Measurements from ENCODE around the gene TNFRSF25. TPM values are rescaled to one million over a fixed set of nuclear protein-coding genes. Genes with fewer than 3 reads are reported as not detected.
A peak's percentile ranks its signal among the peaks of the same experiment; 100 is the strongest.
"Not testable (repeated sequence)": the region's sequence is repeated elsewhere in the genome, so short reads cannot be mapped to it uniquely, and the experiment has no call there.

TNFRSF25 gene
- total RNA-seq, 2 experiments from 2014 or later: 47.7 to 55.8 TPM

- DNase-seq (no peak), ATAC-seq (no peak)
- ChIA-PET CTCF (interaction anchor here (0.7 to 1.4 kb wide), 3 partner anchors 9 to 42 kb away, joined by 3 read pairs; partner anchors contain the start of gene HES2), POLR2A (no interaction called here)
- peaks cover 46% of the 10 kb centered on the region for H3K27me3 Mint-ChIP-seq (ENCODE audit: low read depth)
- H3K4me1 Mint-ChIP-seq (ENCODE audit: low read depth): peaks cover 16% of the 10 kb centered on the region
- no peaks in the 10 kb centered on the region for H3K9me3 Mint-ChIP-seq (ENCODE audit: insufficient read depth)
- no peak overlapping the region for H3K27ac Mint-ChIP-seq
- H3K4me3 Mint-ChIP-seq: no peak overlapping the region
- no peaks in the 10 kb centered on the region for H3K36me3 Mint-ChIP-seq (ENCODE audit: low read depth)
Observed at GRCh38 chr1:6447016-6447817, 18.8 kb downstream of the TNFRSF25 start.

DNA sequence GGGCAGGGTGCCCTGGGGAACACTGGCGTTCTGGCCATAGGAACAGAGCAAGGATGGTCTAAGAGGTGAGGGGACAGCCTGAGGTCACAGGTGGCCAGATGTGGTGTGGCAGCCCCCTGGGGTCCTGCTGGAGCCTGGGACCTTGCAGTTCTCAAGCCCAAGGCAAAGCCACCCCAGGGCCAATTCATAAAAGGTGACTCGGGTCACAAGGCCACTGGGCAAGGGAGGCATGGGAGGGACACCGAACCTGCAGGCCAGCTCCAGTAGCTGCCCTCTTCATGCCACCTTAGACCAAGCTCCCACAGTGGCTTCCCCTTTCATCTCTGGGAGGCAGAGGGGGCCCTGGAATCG, 19.3 kb downstream of the TNFRSF25 start:
- H3K9me3 Mint-ChIP-seq (ENCODE audit: insufficient read depth): no peaks in the 10 kb centered on the region
- H3K36me3 Mint-ChIP-seq (ENCODE audit: low read depth): no peaks in the 10 kb centered on the region
- no peak for DNase-seq
- H3K27me3 Mint-ChIP-seq (ENCODE audit: low read depth): peaks cover 47% of the 10 kb centered on the region
- peaks cover 16% of the 10 kb centered on the region for H3K4me1 Mint-ChIP-seq (ENCODE audit: low read depth)
- H3K27ac Mint-ChIP-seq: no peak overlapping the region
- no peak overlapping the region for H3K4me3 Mint-ChIP-seq
- ChIA-PET CTCF (interaction anchor here (0.7 to 1.4 kb wide), 4 partner anchors 8 to 200 kb away, joined by 3 read pairs; no protein-coding TSS in a partner anchor), POLR2A (no interaction called here)
- no peak for ATAC-seq

DNA sequence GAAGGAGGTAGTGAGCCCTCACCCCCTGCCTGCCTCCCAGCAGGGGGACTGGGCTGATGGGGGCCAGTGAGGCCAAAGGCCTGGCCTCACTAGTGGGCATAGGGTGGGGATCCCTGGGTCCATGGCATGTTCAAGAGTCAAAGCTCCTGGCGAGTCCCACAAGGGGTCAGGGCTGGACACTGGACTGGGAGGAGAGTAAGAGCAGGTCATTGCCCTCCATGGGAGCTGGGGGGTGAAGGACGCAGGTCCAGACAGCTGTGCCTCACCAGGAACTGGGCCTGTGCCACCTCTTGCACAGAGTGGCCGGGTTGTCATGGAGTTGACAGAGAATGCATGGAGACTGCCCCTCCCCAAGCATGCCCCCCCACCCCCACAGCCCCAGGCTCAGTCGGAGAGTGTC, 20.0 kb downstream of the TNFRSF25 start:
- CTCF ChIA-PET: interaction anchor here (1.0 to 1.8 kb wide), 3 partner anchors 32 to 201 kb away, joined by 3 to 4 read pairs (median 3); no protein-coding TSS in a partner anchor
- H3K4me3 Mint-ChIP-seq; DNase-seq; ATAC-seq; H3K27ac Mint-ChIP-seq; H3K36me3 Mint-ChIP-seq (ENCODE audit: low read depth); H3K9me3 Mint-ChIP-seq (ENCODE audit: insufficient read depth); POLR2A ChIA-PET: not testable (repeated sequence)
- Mint-ChIP-seq H3K27me3 (ENCODE audit: low read depth) (peaks cover 48% of the 10 kb centered on the region), H3K4me1 (ENCODE audit: low read depth) (peaks cover 18% of the 10 kb centered on the region)

DNA sequence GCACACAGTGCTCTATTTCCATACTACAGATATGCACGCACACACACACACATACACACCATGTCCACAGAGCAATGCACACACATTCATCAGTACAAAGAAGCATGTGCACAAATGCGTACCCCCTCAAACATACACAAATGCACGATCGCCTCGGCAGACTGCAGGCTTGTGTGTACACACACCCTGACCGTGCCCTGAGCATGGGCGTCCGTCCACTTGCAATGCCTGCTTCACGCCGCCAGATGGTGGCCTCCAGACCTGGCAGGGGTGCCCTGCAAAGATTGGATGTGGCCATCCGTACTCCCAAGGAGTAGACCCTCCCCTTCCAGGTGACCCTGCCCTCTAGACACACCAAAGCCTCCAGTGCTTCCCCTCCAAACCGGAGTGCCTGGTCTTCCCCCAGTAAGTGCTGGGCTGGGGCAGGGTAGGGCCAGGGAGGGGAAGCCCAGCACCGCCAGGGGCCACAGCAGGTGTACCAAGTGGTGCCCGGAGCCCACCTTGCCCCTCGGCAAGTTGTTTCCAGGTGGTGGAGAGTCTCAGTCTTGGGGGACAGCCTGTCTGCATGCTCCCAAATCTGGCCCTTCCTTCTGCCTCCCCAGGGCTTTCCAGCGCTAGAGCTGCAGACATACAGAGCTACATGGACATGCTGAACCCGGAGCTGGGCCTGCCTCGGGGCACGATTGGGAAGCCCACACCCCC, 20.8 kb downstream of the TNFRSF25 start:
- Mint-ChIP-seq H3K27ac (no peak overlapping the region), H3K36me3 (ENCODE audit: low read depth) (no peaks in the 10 kb centered on the region), H3K4me3 (no peak overlapping the region), H3K9me3 (ENCODE audit: insufficient read depth) (no peaks in the 10 kb centered on the region), H3K4me1 (ENCODE audit: low read depth) (peaks cover 19% of the 10 kb centered on the region), H3K27me3 (ENCODE audit: low read depth) (peaks cover 43% of the 10 kb centered on the region)
- ATAC-seq (peak; percentile 19), DNase-seq (peak; percentile 50)
- CTCF ChIA-PET: interaction anchor here (1.4 to 1.8 kb wide), 2 partner anchors 31 to 45 kb away, joined by 3 to 4 read pairs; no protein-coding TSS in a partner anchor
- POLR2A ChIA-PET: no interaction called here

GRCh38 chr1:6444377-6444776, 21.6 kb downstream of the TNFRSF25 start:
- no peaks in the 10 kb centered on the region for H3K9me3 Mint-ChIP-seq (ENCODE audit: insufficient read depth)
- no peak overlapping the region for H3K4me3 Mint-ChIP-seq
- ChIA-PET POLR2A (no interaction called here), CTCF (interaction anchor here (1.8 kb wide), 1 partner anchor 46 kb away, joined by 4 read pairs; no protein-coding TSS in a partner anchor)
- DNase-seq: no peak
- no peaks in the 10 kb centered on the region for H3K36me3 Mint-ChIP-seq (ENCODE audit: low read depth)
- no peak overlapping the region for H3K27ac Mint-ChIP-seq
- H3K27me3 Mint-ChIP-seq (ENCODE audit: low read depth): peaks cover 39% of the 10 kb centered on the region
- peaks cover 15% of the 10 kb centered on the region for H3K4me1 Mint-ChIP-seq (ENCODE audit: low read depth)
- ATAC-seq: no peak

DNA sequence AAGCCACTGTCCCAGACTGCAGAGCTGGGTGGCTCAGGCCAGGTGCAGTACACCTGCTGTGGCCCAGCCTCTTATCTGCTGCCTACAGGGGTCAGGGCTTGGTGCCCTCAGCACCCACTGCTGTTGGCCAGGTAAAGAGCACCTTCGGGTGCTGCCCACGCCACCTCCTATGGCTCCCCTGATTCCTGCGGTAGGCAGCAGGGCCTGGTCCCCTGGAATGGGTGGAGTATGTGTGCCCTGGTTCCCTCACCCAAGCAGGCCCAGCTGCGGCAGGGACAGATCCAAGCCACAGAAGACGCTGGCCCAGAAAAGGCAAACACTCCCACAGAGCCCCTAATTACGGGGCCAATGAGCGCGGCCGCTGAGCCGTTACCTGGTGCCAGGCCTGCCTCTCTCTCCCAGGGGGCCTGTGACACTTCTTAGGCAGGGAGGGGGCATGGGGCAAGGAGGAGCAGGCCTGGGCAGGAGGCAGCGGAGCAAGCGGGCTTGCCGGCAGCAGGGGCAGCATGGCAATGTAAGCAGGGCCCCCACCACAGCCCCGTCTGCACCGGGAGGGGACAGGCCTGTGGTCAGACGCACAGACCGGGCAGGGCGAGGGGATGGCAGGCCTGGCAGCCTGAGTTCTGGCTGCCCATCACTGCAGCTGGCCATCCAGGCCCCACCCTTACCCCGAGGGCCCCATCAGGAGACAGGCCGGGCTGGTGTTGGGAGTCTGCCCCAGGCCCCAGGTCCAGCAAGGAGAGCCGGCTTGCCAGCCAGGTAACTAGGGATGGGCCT, 22.4 kb downstream of the TNFRSF25 start:
- no peaks in the 10 kb centered on the region for H3K36me3 Mint-ChIP-seq (ENCODE audit: low read depth)
- ATAC-seq (no peak), DNase-seq (no peak)
- H3K4me3 Mint-ChIP-seq: no peak overlapping the region
- CTCF ChIA-PET: interaction anchor here (0.8 to 7.1 kb wide), 3 partner anchors 11 to 22 kb away, joined by 3 to 103 read pairs (median 4); partner anchors contain the start of gene HES2
- H3K27me3 Mint-ChIP-seq (ENCODE audit: low read depth): peaks cover 38% of the 10 kb centered on the region
- H3K4me1 Mint-ChIP-seq (ENCODE audit: low read depth): peaks cover 11% of the 10 kb centered on the region
- H3K9me3 Mint-ChIP-seq (ENCODE audit: insufficient read depth): no peaks in the 10 kb centered on the region
- POLR2A ChIA-PET: no interaction called here
- no peak overlapping the region for H3K27ac Mint-ChIP-seq

GRCh38 chr1:6441586-6441985, 24.4 kb downstream of the TNFRSF25 start:
- no peak for DNase-seq
- Mint-ChIP-seq H3K4me3 (no peak overlapping the region), H3K9me3 (ENCODE audit: insufficient read depth) (no peaks in the 10 kb centered on the region), H3K27ac (no peak overlapping the region), H3K36me3 (ENCODE audit: low read depth) (no peaks in the 10 kb centered on the region), H3K4me1 (ENCODE audit: low read depth) (peaks cover 5% of the 10 kb centered on the region), H3K27me3 (ENCODE audit: low read depth) (peaks cover 33% of the 10 kb centered on the region)
- ATAC-seq: no peak
- POLR2A ChIA-PET: no interaction called here
- CTCF ChIA-PET: interaction anchor here (0.7 to 7.1 kb wide), 7 partner anchors 8 to 256 kb away, joined by 3 to 103 read pairs (median 4); partner anchors contain the start of gene HES2

DNA sequence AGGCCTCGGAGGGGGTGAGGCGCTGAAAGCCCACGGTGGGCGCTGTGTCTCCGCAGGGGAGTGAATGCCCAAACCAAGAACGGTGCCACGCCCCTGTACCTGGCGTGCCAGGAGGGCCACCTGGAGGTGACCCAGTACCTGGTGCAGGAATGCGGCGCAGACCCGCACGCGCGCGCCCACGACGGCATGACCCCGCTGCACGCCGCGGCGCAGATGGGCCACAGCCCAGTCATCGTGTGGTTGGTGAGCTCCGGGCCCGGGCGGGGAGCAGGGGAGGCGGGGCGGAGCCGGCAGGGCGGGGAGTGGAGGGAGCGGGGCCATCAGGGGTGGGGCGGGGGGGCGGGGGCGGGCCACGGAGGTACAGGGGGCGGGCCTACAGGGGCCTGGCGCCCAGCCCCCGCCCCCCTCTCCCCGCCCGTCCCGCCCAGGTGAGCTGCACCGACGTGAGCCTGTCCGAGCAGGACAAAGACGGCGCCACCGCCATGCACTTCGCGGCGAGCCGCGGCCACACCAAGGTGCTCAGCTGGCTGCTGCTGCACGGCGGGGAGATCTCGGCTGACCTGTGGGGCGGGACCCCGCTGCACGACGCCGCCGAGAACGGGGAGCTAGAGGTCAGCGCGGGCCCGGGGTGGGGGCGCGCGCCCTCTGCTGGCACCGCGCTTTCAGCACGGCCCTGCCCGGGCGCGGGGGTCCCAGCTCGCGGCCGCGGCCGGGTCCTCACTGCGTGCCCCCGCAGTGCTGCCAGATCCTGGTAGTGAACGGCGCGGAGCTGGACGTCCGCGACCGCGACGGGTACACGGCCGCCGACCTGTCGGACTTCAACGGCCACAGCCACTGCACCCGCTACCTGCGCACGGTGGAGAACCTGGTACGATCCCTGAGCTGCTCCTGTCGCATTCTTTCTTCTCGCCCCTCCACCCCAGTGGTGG, 25.5 kb downstream of the TNFRSF25 start:
- ChIA-PET POLR2A (interaction anchor here (1.2 kb wide), 1 partner anchor 20 kb away, joined by 4 read pairs; no protein-coding TSS in a partner anchor), CTCF (interaction anchor here (1.0 to 7.1 kb wide), 10 partner anchors 9 to 202 kb away, joined by 3 to 103 read pairs (median 6); partner anchors contain the start of gene HES2)
- no peak overlapping the region for H3K4me3 Mint-ChIP-seq

GRCh38 chr1:6438047-6438525, 27.9 kb downstream of the TNFRSF25 start:
- Mint-ChIP-seq H3K9me3 (ENCODE audit: insufficient read depth) (no peaks in the 10 kb centered on the region), H3K4me1 (ENCODE audit: low read depth) (peaks cover 2% of the 10 kb centered on the region), H3K36me3 (ENCODE audit: low read depth) (no peaks in the 10 kb centered on the region), H3K27ac (no peak overlapping the region), H3K4me3 (no peak overlapping the region), H3K27me3 (ENCODE audit: low read depth) (peaks cover 24% of the 10 kb centered on the region)
- POLR2A ChIA-PET: interaction anchor here (1.4 to 1.5 kb wide), 2 partner anchors 22 to 52 kb away, joined by 3 read pairs; no protein-coding TSS in a partner anchor
- CTCF ChIA-PET: interaction anchor here (0.7 to 7.1 kb wide), 29 partner anchors 8 to 535 kb away, joined by 3 to 103 read pairs (median 6); partner anchors contain the start of genes HES2, ICMT, NOL9 and TAS1R1
- ATAC-seq: peak; percentile 67
- peak; percentile 80 for DNase-seq

More for the DNA sequence above, 25.5 kb downstream of the TNFRSF25 start:
- Mint-ChIP-seq H3K9me3 (ENCODE audit: insufficient read depth) (no peaks in the 10 kb centered on the region), H3K27me3 (ENCODE audit: low read depth) (peaks cover 26% of the 10 kb centered on the region), H3K36me3 (ENCODE audit: low read depth) (no peaks in the 10 kb centered on the region), H3K4me1 (ENCODE audit: low read depth) (peaks cover 2% of the 10 kb centered on the region), H3K27ac (no peak overlapping the region)
- peak; percentile 79 for DNase-seq
- ATAC-seq: peak; percentile 85

DNA sequence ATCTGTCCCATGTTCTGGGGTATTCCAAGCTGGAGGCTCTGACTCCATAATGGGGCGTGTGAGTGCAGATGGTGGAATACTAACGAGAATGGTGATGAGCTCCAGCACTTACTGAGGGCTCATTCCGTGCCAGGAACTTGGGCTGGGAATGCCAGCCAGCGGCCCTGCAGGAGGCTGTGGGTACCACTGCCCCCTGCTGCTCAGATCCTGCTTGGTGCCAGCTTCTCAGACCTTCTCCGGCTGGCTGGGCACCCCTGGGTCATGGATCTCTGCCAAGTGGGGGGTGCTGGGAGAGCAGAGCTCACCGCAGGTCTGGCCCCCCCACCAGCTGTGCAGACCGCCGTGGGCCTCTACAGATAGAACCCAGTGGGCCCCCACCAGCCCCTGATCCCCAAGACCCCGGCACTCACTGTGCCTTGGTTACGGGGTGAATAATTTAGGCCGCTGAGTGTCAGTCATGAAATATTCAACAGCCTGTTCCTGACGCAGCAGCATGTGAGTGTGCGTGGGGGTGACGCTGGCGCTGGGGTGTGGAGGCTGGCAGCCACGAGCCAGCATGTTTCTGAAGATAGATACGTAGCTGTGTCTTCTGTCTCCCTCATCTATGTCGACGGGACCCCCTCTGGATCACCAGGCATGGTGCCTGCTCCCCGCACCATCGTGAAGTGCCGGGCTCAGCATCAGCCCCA, 28.8 kb downstream of the TNFRSF25 start:
- ChIA-PET POLR2A (interaction anchor here (1.4 kb wide), 1 partner anchor 53 kb away, joined by 3 read pairs; no protein-coding TSS in a partner anchor), CTCF (interaction anchor here (0.9 to 7.1 kb wide), 22 partner anchors 8 to 202 kb away, joined by 3 to 103 read pairs (median 8); partner anchors contain the start of genes HES2, ICMT and TNFRSF25)
- H3K4me1 Mint-ChIP-seq (ENCODE audit: low read depth): not testable (repeated sequence)

More for the DNA sequence above, 28.8 kb downstream of the TNFRSF25 start:
- H3K27me3 Mint-ChIP-seq (ENCODE audit: low read depth): peaks cover 24% of the 10 kb centered on the region
- H3K27ac Mint-ChIP-seq; H3K4me3 Mint-ChIP-seq; ATAC-seq; H3K9me3 Mint-ChIP-seq (ENCODE audit: insufficient read depth); H3K36me3 Mint-ChIP-seq (ENCODE audit: low read depth); DNase-seq: not testable (repeated sequence)

Data from activated CD8-positive, alpha-beta T cell treated with anti-CD3 and anti-CD28 coated beads, Interleukin-2, amount 10 ng/mL, durations not matched to agents 7 days and 5 days (primary cell).